ENCODE results near the gene ZNF384. TPM values are rescaled to one million over a fixed set of nuclear protein-coding genes. Genes with fewer than 3 reads are reported as not detected.

The ZNF384 gene
- total and polyA plus RNA-seq, 4 donors, result 29.0 to 50.8 (median 31.8) TPM

- DNase-seq, result no peak
- no peak for TF ChIP-seq CTCF (IDR thresholded peaks at IDR 0.05; ENCODE audit: control extremely low read depth, extremely low read depth)
- Histone ChIP-seq H3K36me3 (ENCODE audit: control insufficient read depth in 4 of 4, insufficient read depth in 4 of 4, low read length in 4 of 4) (peaks cover 14 to 49% (median 42%) of the 10 kb centered on the region in 4 donors), H3K4me1 (ENCODE audit: control insufficient read depth in 5 of 5, insufficient read depth in 5 of 5, low read length in 5 of 5) (no peaks in the 10 kb centered on the region), H3K9ac (ENCODE audit: insufficient read depth in 1 of 2, low read length in 2 of 2) (no peak overlapping the region), H3K27me3 (ENCODE audit: control insufficient read depth in 3 of 3, insufficient read depth in 3 of 3, low read length in 2 of 3) (no peaks in the 10 kb centered on the region), H3K4me3 (no peak overlapping the region), H3K9me3 (ENCODE audit: control insufficient read depth in 4 of 4, insufficient read depth in 3 of 4, low read length in 3 of 4) (no peaks in the 10 kb centered on the region), H3K27ac (ENCODE audit: low read depth in 1 of 2, low read length in 1 of 2) (no peak overlapping the region)
- 95 to 98% methylated on average over 5 of the region's 5 CpGs for WGBS, 2 donors
- no peak for ATAC-seq (ENCODE audit: insufficient read depth, low FRiP score)
Observed at GRCh38 chr12:6653987-6654386, 35.2 kb downstream of the ZNF384 start.

- 96 to 100% methylated on average over 1 of the region's 1 CpG for WGBS, 2 donors
- Histone ChIP-seq H3K9me3 (ENCODE audit: control insufficient read depth in 4 of 4, insufficient read depth in 3 of 4, low read length in 3 of 4) (no peaks in the 10 kb centered on the region), H3K27ac (ENCODE audit: low read depth in 1 of 2, low read length in 1 of 2) (no peak overlapping the region), H3K36me3 (ENCODE audit: control insufficient read depth in 4 of 4, insufficient read depth in 4 of 4, low read length in 4 of 4) (peaks cover 14 to 48% (median 40%) of the 10 kb centered on the region in 4 donors), H3K4me1 (ENCODE audit: control insufficient read depth in 5 of 5, insufficient read depth in 5 of 5, low read length in 5 of 5) (no peaks in the 10 kb centered on the region), H3K27me3 (ENCODE audit: control insufficient read depth in 3 of 3, insufficient read depth in 3 of 3, low read length in 2 of 3) (no peaks in the 10 kb centered on the region), H3K9ac (ENCODE audit: insufficient read depth in 1 of 2, low read length in 2 of 2) (no peak overlapping the region), H3K4me3 (no peak overlapping the region)
- TF ChIP-seq CTCF (IDR thresholded peaks at IDR 0.05; ENCODE audit: control extremely low read depth, extremely low read depth), result no peak
- ATAC-seq (ENCODE audit: insufficient read depth, low FRiP score), result no peak
- DNase-seq, result no peak
Observed at GRCh38 chr12:6653342-6653741, 35.8 kb downstream of the ZNF384 start.

GRCh38 chr12:6652391-6652790 is 36.8 kb downstream of the ZNF384 start:
- no peaks in the 10 kb centered on the region for H3K27me3 ChIP-seq (ENCODE audit: control insufficient read depth in 3 of 3, insufficient read depth in 3 of 3, low read length in 2 of 3)
- no peak for TF ChIP-seq CTCF (IDR thresholded peaks at IDR 0.05; ENCODE audit: control extremely low read depth, extremely low read depth)
- no peak overlapping the region for H3K4me3 ChIP-seq
- no peaks in the 10 kb centered on the region for H3K9me3 ChIP-seq (ENCODE audit: control insufficient read depth in 4 of 4, insufficient read depth in 3 of 4, low read length in 3 of 4)
- H3K9ac ChIP-seq (ENCODE audit: insufficient read depth in 1 of 2, low read length in 2 of 2), result no peak overlapping the region
- DNase-seq (no peak), ATAC-seq (ENCODE audit: insufficient read depth, low FRiP score) (no peak)
- WGBS, 2 donors, result 93 to 98% methylated on average over 11 to 12 of the region's 12 CpGs
- no peaks in the 10 kb centered on the region for H3K4me1 ChIP-seq (ENCODE audit: control insufficient read depth in 5 of 5, insufficient read depth in 5 of 5, low read length in 5 of 5)
- no peak overlapping the region for H3K27ac ChIP-seq (ENCODE audit: low read depth in 1 of 2, low read length in 1 of 2)
- peaks cover 14 to 50% (median 42%) of the 10 kb centered on the region in 4 donors for H3K36me3 ChIP-seq (ENCODE audit: control insufficient read depth in 4 of 4, insufficient read depth in 4 of 4, low read length in 4 of 4)

- Histone ChIP-seq H3K4me3 (no peak overlapping the region), H3K27me3 (ENCODE audit: control insufficient read depth in 3 of 3, insufficient read depth in 3 of 3, low read length in 2 of 3) (no peaks in the 10 kb centered on the region), H3K4me1 (ENCODE audit: control insufficient read depth in 5 of 5, insufficient read depth in 5 of 5, low read length in 5 of 5) (peaks cover 0 to 8% (median 0%) of the 10 kb centered on the region in 5 donors), H3K27ac (ENCODE audit: low read depth in 1 of 2, low read length in 1 of 2) (no peak overlapping the region), H3K9ac (ENCODE audit: insufficient read depth in 1 of 2, low read length in 2 of 2) (no peak overlapping the region), H3K9me3 (ENCODE audit: control insufficient read depth in 4 of 4, insufficient read depth in 3 of 4, low read length in 3 of 4) (no peaks in the 10 kb centered on the region), H3K36me3 (ENCODE audit: control insufficient read depth in 4 of 4, insufficient read depth in 4 of 4, low read length in 4 of 4) (peaks cover 14 to 42% (median 37%) of the 10 kb centered on the region in 4 donors)
- DNase-seq (no peak), ATAC-seq (ENCODE audit: insufficient read depth, low FRiP score) (no peak)
- no peak for TF ChIP-seq CTCF (IDR thresholded peaks at IDR 0.05; ENCODE audit: control extremely low read depth, extremely low read depth)
- 91 to 96% methylated on average over 8 of the region's 8 CpGs for WGBS, 2 donors
Observed at GRCh38 chr12:6650832-6651231, 38.3 kb downstream of the ZNF384 start.

All from lung (tissue), 12 donors.